ENCODE results near the gene NAXD. TPM values are rescaled to one million over a fixed set of nuclear protein-coding genes. Genes with fewer than 3 reads are reported as not detected.

NAXD gene
- total and polyA plus RNA-seq, 2 experiments from 2014 or later, result 16.9 to 18.5 TPM

DNA sequence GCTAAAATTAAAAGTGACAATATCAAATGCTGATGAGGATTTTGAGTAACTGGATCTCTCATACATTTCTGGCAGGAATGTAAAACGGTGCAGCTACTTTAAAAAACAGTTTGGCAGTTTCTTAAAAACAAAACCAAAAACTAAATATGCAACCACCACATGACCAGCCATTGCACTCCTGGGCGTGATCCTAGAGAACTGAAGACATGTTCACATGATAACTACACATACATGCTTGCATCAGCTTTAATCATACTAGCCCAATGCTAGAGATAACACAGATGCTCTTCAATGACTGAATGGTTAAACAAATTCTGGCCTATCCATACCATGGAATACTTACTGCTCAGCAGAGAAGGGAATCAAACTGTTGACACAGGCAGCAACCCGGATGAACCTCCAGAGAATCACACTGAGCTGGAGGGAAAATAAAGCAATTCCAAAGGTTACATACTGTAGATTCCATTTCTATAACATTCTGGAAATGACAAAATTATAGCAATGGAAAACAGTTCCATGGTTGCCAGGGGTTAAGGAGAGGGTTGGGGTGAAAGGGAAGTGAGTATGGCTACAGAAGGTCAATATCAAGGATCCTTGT lies 25.5 kb upstream of the NAXD start:
- Histone ChIP-seq H3K4me3 (no peak overlapping the region), H3K4me1 (ENCODE audit: insufficient read depth) (no peaks in the 10 kb centered on the region), H3K27ac (ENCODE audit: low read depth) (no peak overlapping the region), H3K36me3 (ENCODE audit: insufficient read depth) (no peaks in the 10 kb centered on the region), H3K4me2 (no peak overlapping the region), H3F3A (replicated peaks; ENCODE audit: low read depth) (no peaks in the 10 kb centered on the region), H3K79me2 (replicated peaks; ENCODE audit: insufficient read depth) (no peaks in the 10 kb centered on the region), H2AFZ (peak overlapping the region; percentile 79; the same call in 1 of the 2 replicates), H3K27me3 (ENCODE audit: insufficient read depth) (no peaks in the 10 kb centered on the region), H3K9me2 (ENCODE audit: insufficient read depth) (no peaks in the 10 kb centered on the region), H4K20me1 (replicated peaks; ENCODE audit: insufficient read depth) (no peaks in the 10 kb centered on the region)
- ATAC-seq (no peak), DNase-seq (ENCODE audit: low spot score) (no peak)
- Mint-ChIP-seq H3K27me3 (ENCODE audit: insufficient read depth, low read depth, poor library complexity) (peaks cover 2% of the 10 kb centered on the region), H3K27ac (no peak overlapping the region), H3K4me3 (no peak overlapping the region), H3K4me1 (peaks cover 5% of the 10 kb centered on the region; the same call in 2 of the 3 replicates), H3K9me3 (no peaks in the 10 kb centered on the region), H3K36me3 (ENCODE audit: low read depth) (no peaks in the 10 kb centered on the region)
- no peak for TF ChIP-seq ZNF331 (CRISPR knock-in tag; IDR thresholded peaks at IDR 0.05; ENCODE audit: low read depth)
- TF ChIP-seq, protein P1, sequence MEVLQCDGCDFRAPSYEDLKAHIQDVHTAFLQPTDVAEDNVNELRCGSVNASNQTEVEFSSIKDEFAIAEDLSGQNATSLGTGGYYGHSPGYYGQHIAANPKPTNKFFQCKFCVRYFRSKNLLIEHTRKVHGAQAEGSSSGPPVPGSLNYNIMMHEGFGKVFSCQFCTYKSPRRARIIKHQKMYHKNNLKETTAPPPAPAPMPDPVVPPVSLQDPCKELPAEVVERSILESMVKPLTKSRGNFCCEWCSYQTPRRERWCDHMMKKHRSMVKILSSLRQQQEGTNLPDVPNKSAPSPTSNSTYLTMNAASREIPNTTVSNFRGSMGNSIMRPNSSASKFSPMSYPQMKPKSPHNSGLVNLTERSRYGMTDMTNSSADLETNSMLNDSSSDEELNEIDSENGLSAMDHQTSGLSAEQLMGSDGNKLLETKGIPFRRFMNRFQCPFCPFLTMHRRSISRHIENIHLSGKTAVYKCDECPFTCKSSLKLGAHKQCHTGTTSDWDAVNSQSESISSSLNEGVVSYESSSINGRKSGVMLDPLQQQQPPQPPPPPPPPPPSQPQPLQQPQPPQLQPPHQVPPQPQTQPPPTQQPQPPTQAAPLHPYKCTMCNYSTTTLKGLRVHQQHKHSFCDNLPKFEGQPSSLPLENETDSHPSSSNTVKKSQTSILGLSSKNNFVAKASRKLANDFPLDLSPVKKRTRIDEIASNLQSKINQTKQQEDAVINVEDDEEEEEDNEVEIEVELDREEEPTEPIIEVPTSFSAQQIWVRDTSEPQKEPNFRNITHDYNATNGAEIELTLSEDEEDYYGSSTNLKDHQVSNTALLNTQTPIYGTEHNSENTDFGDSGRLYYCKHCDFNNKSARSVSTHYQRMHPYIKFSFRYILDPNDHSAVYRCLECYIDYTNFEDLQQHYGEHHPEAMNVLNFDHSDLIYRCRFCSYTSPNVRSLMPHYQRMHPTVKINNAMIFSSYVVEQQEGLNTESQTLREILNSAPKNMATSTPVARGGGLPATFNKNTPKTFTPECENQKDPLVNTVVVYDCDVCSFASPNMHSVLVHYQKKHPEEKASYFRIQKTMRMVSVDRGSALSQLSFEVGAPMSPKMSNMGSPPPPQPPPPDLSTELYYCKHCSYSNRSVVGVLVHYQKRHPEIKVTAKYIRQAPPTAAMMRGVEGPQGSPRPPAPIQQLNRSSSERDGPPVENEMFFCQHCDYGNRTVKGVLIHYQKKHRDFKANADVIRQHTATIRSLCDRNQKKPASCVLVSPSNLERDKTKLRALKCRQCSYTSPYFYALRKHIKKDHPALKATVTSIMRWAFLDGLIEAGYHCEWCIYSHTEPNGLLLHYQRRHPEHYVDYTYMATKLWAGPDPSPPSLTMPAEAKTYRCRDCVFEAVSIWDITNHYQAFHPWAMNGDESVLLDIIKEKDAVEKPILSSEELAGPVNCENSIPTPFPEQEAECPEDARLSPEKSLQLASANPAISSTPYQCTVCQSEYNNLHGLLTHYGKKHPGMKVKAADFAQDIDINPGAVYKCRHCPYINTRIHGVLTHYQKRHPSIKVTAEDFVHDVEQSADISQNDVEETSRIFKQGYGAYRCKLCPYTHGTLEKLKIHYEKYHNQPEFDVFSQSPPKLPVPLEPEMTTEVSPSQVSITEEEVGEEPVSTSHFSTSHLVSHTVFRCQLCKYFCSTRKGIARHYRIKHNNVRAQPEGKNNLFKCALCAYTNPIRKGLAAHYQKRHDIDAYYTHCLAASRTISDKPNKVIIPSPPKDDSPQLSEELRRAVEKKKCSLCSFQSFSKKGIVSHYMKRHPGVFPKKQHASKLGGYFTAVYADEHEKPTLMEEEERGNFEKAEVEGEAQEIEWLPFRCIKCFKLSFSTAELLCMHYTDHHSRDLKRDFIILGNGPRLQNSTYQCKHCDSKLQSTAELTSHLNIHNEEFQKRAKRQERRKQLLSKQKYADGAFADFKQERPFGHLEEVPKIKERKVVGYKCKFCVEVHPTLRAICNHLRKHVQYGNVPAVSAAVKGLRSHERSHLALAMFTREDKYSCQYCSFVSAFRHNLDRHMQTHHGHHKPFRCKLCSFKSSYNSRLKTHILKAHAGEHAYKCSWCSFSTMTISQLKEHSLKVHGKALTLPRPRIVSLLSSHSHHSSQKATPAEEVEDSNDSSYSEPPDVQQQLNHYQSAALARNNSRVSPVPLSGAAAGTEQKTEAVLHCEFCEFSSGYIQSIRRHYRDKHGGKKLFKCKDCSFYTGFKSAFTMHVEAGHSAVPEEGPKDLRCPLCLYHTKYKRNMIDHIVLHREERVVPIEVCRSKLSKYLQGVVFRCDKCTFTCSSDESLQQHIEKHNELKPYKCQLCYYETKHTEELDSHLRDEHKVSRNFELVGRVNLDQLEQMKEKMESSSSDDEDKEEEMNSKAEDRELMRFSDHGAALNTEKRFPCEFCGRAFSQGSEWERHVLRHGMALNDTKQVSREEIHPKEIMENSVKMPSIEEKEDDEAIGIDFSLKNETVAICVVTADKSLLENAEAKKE (CRISPR knock-in tag; IDR thresholded peaks at IDR 0.05), result no peak
- TF ChIP-seq, protein P2, sequence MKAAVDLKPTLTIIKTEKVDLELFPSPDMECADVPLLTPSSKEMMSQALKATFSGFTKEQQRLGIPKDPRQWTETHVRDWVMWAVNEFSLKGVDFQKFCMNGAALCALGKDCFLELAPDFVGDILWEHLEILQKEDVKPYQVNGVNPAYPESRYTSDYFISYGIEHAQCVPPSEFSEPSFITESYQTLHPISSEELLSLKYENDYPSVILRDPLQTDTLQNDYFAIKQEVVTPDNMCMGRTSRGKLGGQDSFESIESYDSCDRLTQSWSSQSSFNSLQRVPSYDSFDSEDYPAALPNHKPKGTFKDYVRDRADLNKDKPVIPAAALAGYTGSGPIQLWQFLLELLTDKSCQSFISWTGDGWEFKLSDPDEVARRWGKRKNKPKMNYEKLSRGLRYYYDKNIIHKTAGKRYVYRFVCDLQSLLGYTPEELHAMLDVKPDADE (IDR thresholded peaks at IDR 0.05), result no peak

DNA sequence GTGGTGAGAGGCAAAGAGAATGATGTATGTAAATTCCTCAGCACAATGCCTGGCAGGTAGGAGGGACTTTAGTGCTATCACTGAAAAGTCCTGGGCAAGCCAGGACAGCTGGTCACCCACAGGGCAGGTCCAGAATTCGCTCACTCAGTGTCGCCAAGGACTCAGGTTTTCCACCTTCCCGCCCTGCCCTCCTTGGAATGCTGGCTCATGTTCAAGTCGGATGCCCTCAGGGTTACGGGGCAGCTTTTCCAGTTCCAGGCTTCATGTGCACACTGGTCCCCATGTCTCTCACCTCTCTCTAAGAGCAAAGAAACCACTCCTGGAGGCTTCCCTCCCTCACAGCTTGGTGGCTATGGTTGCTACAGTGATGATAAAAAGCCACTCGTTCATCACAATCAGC lies 24.8 kb upstream of the NAXD start:
- no peaks in the 10 kb centered on the region for H3K4me1 ChIP-seq (ENCODE audit: insufficient read depth)
- peak overlapping the region; percentile 79 for H2AFZ ChIP-seq
- H3K36me3 Mint-ChIP-seq (ENCODE audit: low read depth), result no peaks in the 10 kb centered on the region
- no peaks in the 10 kb centered on the region for H3K9me2 ChIP-seq (ENCODE audit: insufficient read depth)
- no peaks in the 10 kb centered on the region for H3F3A ChIP-seq (replicated peaks; ENCODE audit: low read depth)
- no peak overlapping the region for H3K27ac Mint-ChIP-seq
- DNase-seq (ENCODE audit: low spot score) (no peak), ATAC-seq (peak; percentile 59)
- no peak overlapping the region for H3K4me2 ChIP-seq
- no peaks in the 10 kb centered on the region for H3K27me3 ChIP-seq (ENCODE audit: insufficient read depth)
- H3K27me3 Mint-ChIP-seq (ENCODE audit: insufficient read depth, low read depth, poor library complexity), result peaks cover 4% of the 10 kb centered on the region
- no peak overlapping the region for H3K27ac ChIP-seq (ENCODE audit: low read depth)
- H3K4me1 Mint-ChIP-seq, result peaks cover 5% of the 10 kb centered on the region; the same call in 2 of the 3 replicates
- no peaks in the 10 kb centered on the region for H3K79me2 ChIP-seq (replicated peaks; ENCODE audit: insufficient read depth)
- no peaks in the 10 kb centered on the region for H3K36me3 ChIP-seq (ENCODE audit: insufficient read depth)
- H3K9me3 Mint-ChIP-seq, result no peaks in the 10 kb centered on the region
- no peak overlapping the region for H3K4me3 Mint-ChIP-seq
- H4K20me1 ChIP-seq (replicated peaks; ENCODE audit: insufficient read depth), result no peaks in the 10 kb centered on the region
- H3K4me3 ChIP-seq, result no peak overlapping the region
- no peak for TF ChIP-seq EZH2 (IDR thresholded peaks at IDR 0.05; ENCODE audit: low read depth, unreplicated experiment)
- TF ChIP-seq, protein P3, sequence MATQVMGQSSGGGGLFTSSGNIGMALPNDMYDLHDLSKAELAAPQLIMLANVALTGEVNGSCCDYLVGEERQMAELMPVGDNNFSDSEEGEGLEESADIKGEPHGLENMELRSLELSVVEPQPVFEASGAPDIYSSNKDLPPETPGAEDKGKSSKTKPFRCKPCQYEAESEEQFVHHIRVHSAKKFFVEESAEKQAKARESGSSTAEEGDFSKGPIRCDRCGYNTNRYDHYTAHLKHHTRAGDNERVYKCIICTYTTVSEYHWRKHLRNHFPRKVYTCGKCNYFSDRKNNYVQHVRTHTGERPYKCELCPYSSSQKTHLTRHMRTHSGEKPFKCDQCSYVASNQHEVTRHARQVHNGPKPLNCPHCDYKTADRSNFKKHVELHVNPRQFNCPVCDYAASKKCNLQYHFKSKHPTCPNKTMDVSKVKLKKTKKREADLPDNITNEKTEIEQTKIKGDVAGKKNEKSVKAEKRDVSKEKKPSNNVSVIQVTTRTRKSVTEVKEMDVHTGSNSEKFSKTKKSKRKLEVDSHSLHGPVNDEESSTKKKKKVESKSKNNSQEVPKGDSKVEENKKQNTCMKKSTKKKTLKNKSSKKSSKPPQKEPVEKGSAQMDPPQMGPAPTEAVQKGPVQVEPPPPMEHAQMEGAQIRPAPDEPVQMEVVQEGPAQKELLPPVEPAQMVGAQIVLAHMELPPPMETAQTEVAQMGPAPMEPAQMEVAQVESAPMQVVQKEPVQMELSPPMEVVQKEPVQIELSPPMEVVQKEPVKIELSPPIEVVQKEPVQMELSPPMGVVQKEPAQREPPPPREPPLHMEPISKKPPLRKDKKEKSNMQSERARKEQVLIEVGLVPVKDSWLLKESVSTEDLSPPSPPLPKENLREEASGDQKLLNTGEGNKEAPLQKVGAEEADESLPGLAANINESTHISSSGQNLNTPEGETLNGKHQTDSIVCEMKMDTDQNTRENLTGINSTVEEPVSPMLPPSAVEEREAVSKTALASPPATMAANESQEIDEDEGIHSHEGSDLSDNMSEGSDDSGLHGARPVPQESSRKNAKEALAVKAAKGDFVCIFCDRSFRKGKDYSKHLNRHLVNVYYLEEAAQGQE (IDR thresholded peaks at IDR 0.05; ENCODE audit: unreplicated experiment), result no peak
- TF ChIP-seq CREB1 (CRISPR knock-in tag; IDR thresholded peaks at IDR 0.05; ENCODE audit: low read depth), result no peak
- no peak for TF ChIP-seq JUNB (IDR thresholded peaks at IDR 0.05; ENCODE audit: unreplicated experiment)
- TF ChIP-seq STAT1 (IDR thresholded peaks at IDR 0.05; ENCODE audit: unreplicated experiment), result no peak
- no peak for TF ChIP-seq POLR2AphosphoS5 (IDR thresholded peaks at IDR 0.05; ENCODE audit: low read depth)
- no peak for TF ChIP-seq ZNF331 (CRISPR knock-in tag; IDR thresholded peaks at IDR 0.05; ENCODE audit: low read depth)

Data from GM23338 (cell line).